ENCODE measurements around the gene ARHGAP22.

The ARHGAP22 gene

GRCh38 chr10:48511875-48512231, 93.0 kb downstream of the ARHGAP22 start:
- no peak for DNase-seq (ENCODE audit: low read depth in 2 of 2)

- DNase-seq (ENCODE audit: low read depth in 2 of 2), result no peak
Measured at GRCh38 chr10:48511066-48511874, 93.6 kb downstream of the ARHGAP22 start.

GRCh38 chr10:48509974-48510692, 94.7 kb downstream of the ARHGAP22 start:
- DNase-seq (ENCODE audit: low read depth in 2 of 2), result no peak

GRCh38 chr10:48508791-48509772, 95.8 kb downstream of the ARHGAP22 start:
- no peak for DNase-seq (ENCODE audit: low read depth in 2 of 2)

- DNase-seq (ENCODE audit: low read depth in 2 of 2), result no peak
Measured at GRCh38 chr10:48507933-48508790, 96.7 kb downstream of the ARHGAP22 start.

- DNase-seq (ENCODE audit: low read depth in 2 of 2), result no peak
Measured at GRCh38 chr10:48507494-48507893, 97.4 kb downstream of the ARHGAP22 start.

- no peak for DNase-seq (ENCODE audit: low read depth in 2 of 2)
Measured at GRCh38 chr10:48506147-48506917, 98.5 kb downstream of the ARHGAP22 start.

- no peak for DNase-seq (ENCODE audit: low read depth in 2 of 2)
Measured at GRCh38 chr10:48505394-48506112, 99.3 kb downstream of the ARHGAP22 start.

GRCh38 chr10:48504141-48504885, 100.6 kb downstream of the ARHGAP22 start:
- no peak for DNase-seq (ENCODE audit: low read depth in 2 of 2)

- no peak for DNase-seq (ENCODE audit: low read depth in 2 of 2)
Measured at GRCh38 chr10:48503293-48503911, 101.5 kb downstream of the ARHGAP22 start.

GRCh38 chr10:48502791-48503190, 102.1 kb downstream of the ARHGAP22 start:
- DNase-seq (ENCODE audit: low read depth in 2 of 2), result no peak

GRCh38 chr10:48501787-48502771, 102.8 kb downstream of the ARHGAP22 start:
- DNase-seq (ENCODE audit: low read depth in 2 of 2), result no peak

- no peak for DNase-seq (ENCODE audit: low read depth in 2 of 2)
Measured at GRCh38 chr10:48501226-48501625, 103.6 kb downstream of the ARHGAP22 start.

- no peak for DNase-seq (ENCODE audit: low read depth in 2 of 2)
Measured at GRCh38 chr10:48500771-48501170, 104.1 kb downstream of the ARHGAP22 start.

- no peak for DNase-seq (ENCODE audit: low read depth in 2 of 2)
Measured at GRCh38 chr10:48498940-48499510, 105.8 kb downstream of the ARHGAP22 start.

- no peak for DNase-seq (ENCODE audit: low read depth in 2 of 2)
Measured at GRCh38 chr10:48497780-48498770, 106.8 kb downstream of the ARHGAP22 start.
